Measurements from ENCODE around the gene SPATA18. TPM values are rescaled to one million over a fixed set of nuclear protein-coding genes. Genes with fewer than 3 reads are reported as not detected.
A peak's percentile ranks its signal among the peaks of the same experiment; 100 is the strongest.

SPATA18 gene
- total RNA-seq, 1 donor from 2014 or later: 17.0 TPM

DNA sequence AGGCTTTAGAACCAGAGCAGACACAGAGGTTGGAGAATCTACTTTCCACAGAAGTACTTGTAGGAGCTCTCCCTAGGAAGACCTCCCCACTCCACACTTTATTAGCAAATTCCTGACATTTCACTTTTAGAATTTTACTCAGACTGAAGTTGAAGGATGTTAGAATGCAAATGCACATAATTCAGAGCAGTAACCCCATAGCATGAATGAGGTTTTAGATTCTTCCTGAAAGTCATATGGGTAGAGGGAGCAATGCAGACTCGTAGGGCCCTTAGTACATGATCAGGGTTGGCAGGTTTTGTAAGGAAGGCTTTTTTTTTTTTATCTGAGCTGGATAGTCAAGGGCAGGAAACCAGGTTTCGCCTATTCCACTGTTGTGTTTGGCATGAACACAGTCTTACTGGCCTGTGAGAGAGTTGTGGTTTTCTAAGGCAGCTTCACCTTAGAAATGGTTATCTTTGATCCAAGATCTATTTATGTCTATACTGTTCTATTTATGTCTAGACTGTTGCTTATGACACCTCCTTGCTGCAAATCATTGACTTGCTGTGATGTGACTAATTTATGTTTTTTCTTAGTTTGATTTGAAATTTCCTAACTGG, 48.9 kb downstream of the SPATA18 start:
- Mint-ChIP-seq H3K9me3 (no peaks in the 10 kb centered on the region), H3K36me3 (no peaks in the 10 kb centered on the region), H3K4me1 (ENCODE audit: unreplicated experiment) (peaks cover 10% of the 10 kb centered on the region), H3K27me3 (no peaks in the 10 kb centered on the region), H3K27ac (no peak overlapping the region), H3K4me3 (no peak overlapping the region)
- TF ChIP-seq, protein P1, sequence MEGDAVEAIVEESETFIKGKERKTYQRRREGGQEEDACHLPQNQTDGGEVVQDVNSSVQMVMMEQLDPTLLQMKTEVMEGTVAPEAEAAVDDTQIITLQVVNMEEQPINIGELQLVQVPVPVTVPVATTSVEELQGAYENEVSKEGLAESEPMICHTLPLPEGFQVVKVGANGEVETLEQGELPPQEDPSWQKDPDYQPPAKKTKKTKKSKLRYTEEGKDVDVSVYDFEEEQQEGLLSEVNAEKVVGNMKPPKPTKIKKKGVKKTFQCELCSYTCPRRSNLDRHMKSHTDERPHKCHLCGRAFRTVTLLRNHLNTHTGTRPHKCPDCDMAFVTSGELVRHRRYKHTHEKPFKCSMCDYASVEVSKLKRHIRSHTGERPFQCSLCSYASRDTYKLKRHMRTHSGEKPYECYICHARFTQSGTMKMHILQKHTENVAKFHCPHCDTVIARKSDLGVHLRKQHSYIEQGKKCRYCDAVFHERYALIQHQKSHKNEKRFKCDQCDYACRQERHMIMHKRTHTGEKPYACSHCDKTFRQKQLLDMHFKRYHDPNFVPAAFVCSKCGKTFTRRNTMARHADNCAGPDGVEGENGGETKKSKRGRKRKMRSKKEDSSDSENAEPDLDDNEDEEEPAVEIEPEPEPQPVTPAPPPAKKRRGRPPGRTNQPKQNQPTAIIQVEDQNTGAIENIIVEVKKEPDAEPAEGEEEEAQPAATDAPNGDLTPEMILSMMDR (conservative IDR thresholded peaks at IDR 0.05): no peak
- no peak for DNase-seq (ENCODE audit: extremely low spot score, unreplicated experiment)

DNA sequence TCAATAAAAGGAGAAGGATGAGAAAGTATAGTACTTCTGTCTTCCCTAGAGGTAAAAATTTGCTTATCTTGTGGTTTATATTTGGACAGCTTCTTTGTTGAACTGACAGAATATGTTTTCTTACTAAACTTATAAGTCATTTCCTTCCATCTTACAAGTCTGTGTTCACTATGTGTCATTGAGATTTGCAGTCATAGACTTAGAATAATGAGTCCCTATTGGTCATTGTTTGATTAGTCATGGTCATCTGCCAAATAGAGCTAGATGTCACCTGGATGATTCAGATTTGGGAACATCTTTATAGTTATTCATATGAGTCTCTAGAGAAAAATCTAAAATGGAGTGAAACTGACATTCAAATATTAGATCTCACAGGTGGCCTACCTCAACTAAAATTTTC, 51.5 kb downstream of the SPATA18 start:
- Mint-ChIP-seq H3K4me3 (no peak overlapping the region), H3K4me1 (ENCODE audit: unreplicated experiment) (peaks cover 31% of the 10 kb centered on the region)

DNA sequence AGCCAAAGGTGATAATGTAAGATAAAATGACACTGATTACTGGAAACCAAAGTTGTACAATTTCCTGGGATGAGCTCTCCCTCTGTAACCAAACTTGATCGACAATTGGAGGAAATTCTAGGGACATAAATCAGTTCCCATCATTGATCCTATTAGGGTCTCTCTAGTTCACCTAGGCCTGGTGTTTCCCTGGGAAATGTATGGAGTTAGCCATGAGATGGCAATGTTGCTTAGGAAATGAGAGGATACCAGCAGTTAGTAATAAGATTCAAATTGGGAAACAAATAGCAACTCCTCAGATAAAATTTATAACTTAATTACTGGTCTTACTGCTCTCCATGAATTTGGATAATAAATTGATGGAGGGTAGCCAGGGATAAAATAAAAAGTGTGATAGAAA, 52.2 kb downstream of the SPATA18 start:
- H3K4me3 Mint-ChIP-seq: no peak overlapping the region
- TF ChIP-seq, protein P1 (conservative IDR thresholded peaks at IDR 0.05): peak; percentile 76
- H3K4me1 Mint-ChIP-seq (ENCODE audit: unreplicated experiment): peaks cover 35% of the 10 kb centered on the region
- no peak overlapping the region for H3K27ac Mint-ChIP-seq
- no peak for DNase-seq (ENCODE audit: extremely low spot score, unreplicated experiment)
- H3K36me3 Mint-ChIP-seq: no peaks in the 10 kb centered on the region
- no peaks in the 10 kb centered on the region for H3K9me3 Mint-ChIP-seq
- no peaks in the 10 kb centered on the region for H3K27me3 Mint-ChIP-seq

More for the DNA sequence above, 51.5 kb downstream of the SPATA18 start:
- Mint-ChIP-seq H3K9me3 (no peaks in the 10 kb centered on the region), H3K27ac (no peak overlapping the region), H3K36me3 (no peaks in the 10 kb centered on the region), H3K27me3 (no peaks in the 10 kb centered on the region)
- DNase-seq (ENCODE audit: extremely low spot score, unreplicated experiment): no peak
- TF ChIP-seq, protein P1 (conservative IDR thresholded peaks at IDR 0.05): no peak

DNA sequence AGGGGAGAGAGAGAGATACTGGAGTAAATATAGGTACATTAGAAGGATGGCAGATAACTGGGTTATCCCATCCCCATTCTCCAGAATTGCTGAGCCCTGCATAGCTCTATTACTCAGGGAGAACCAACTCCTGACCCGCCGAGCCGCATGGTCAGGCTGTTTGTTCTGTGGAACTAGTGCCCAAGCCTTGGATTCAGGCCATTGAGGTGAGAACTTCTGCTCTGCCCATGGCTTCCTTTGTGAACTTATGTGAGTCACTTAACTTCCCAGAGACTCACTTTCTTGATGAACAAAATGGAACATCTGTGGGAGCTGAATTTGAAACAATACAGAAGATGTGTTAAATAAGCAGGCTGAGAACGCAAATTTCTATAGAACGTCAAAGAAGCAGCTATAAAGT, 54.2 kb downstream of the SPATA18 start:
- H3K36me3 Mint-ChIP-seq: no peaks in the 10 kb centered on the region
- peaks cover 31% of the 10 kb centered on the region for H3K4me1 Mint-ChIP-seq (ENCODE audit: unreplicated experiment)
- no peaks in the 10 kb centered on the region for H3K9me3 Mint-ChIP-seq
- H3K27ac Mint-ChIP-seq: no peak overlapping the region
- H3K27me3 Mint-ChIP-seq: no peaks in the 10 kb centered on the region
- H3K4me3 Mint-ChIP-seq: no peak overlapping the region
- DNase-seq (ENCODE audit: extremely low spot score, unreplicated experiment): no peak
- TF ChIP-seq, protein P1 (conservative IDR thresholded peaks at IDR 0.05): no peak

DNA sequence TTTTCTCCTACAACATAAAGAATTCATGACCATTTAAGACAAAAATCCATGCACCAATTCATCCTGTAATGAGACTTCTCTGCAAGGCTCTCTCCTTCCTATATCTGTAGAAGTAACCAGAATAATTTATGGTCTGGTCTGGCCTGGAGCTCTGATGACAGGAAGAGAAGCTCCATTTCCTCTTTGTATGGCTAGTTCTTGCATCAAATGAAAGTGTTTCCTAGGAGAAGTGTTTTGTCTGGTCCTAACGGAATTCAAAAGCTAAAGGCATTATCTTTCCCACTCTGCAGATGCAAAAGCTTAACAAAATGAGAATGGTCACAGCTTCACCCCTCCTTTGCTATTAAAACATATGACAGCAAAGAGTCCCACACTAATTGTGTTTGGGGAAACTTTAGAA, 55.1 kb downstream of the SPATA18 start:
- H3K27ac Mint-ChIP-seq: no peak overlapping the region
- no peaks in the 10 kb centered on the region for H3K9me3 Mint-ChIP-seq
- TF ChIP-seq, protein P1 (conservative IDR thresholded peaks at IDR 0.05): no peak
- H3K27me3 Mint-ChIP-seq: no peaks in the 10 kb centered on the region
- H3K36me3 Mint-ChIP-seq: no peaks in the 10 kb centered on the region
- peaks cover 31% of the 10 kb centered on the region for H3K4me1 Mint-ChIP-seq (ENCODE audit: unreplicated experiment)
- H3K4me3 Mint-ChIP-seq: no peak overlapping the region
- no peak for DNase-seq (ENCODE audit: extremely low spot score, unreplicated experiment)

DNA sequence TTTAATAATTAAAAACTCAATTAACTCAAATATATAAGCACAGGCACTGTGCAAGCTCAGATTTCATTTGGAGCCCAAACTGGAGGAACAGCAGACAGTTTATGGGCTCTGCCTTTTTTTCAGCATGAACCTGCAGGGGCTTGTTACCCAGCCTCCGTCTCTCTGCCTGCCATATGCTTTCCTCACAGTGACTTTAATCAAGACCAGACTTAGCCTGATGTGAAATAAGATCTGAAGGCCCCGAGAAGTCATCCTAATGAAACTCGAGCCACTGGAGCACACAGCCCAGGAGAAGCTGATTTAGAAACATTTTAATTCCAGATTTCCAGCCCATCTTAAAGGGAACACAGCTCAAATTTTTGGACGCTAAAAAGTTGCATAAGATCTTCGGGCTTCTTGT, 55.6 kb downstream of the SPATA18 start:
- no peaks in the 10 kb centered on the region for H3K27me3 Mint-ChIP-seq
- H3K36me3 Mint-ChIP-seq: no peaks in the 10 kb centered on the region
- H3K27ac Mint-ChIP-seq: no peak overlapping the region
- no peak for DNase-seq (ENCODE audit: extremely low spot score, unreplicated experiment)
- no peaks in the 10 kb centered on the region for H3K9me3 Mint-ChIP-seq
- TF ChIP-seq, protein P1 (conservative IDR thresholded peaks at IDR 0.05): no peak
- H3K4me1 Mint-ChIP-seq (ENCODE audit: unreplicated experiment): peaks cover 31% of the 10 kb centered on the region
- peak overlapping the region; percentile 24 for H3K4me3 Mint-ChIP-seq

Data from type B pancreatic cell (in vitro differentiated cells).